Natural killer cell (primary cell): ENCODE results near the gene NOTUM. TPM values are rescaled to one million over a fixed set of nuclear protein-coding genes. Genes with fewer than 3 reads are reported as not detected.

Experiments used
- ATAC-seq, 3 donors: fragments of 150-1000 bp in 2 of 3; fragments of 200-7000 bp in 1 of 3; cut with Tn5 transposase; 1 replicate in 1 of 3; 2 replicates in 2 of 3; pipeline ENCODE4 v1.10.0; 2021; ENCODE audit warnings: mild to moderate bottlenecking in 2 of 3, moderate library complexity in 2 of 3
- DNase-seq, 2 donors: peaks; one replicate each; pipeline versions ENCODE4 v3.0.0 to v3.0.0-alpha.2; 2013 to 2021; ENCODE audit warnings: mixed read lengths in 1 of 2
- H3K27ac ChIP-seq: one replicate; pipeline ENCODE4 v1.5.1; 2013; ENCODE audit warnings: mild to moderate bottlenecking, low read length
- H3K27me3 ChIP-seq: one replicate; pipeline ENCODE4 v1.6.1; 2013; ENCODE audit warnings: low read length; ENCODE audit not compliant: control insufficient read depth, insufficient read depth
- H3K36me3 ChIP-seq: one replicate; pipeline ENCODE4 v1.6.1; 2013; ENCODE audit warnings: low read length; ENCODE audit not compliant: control insufficient read depth, insufficient read depth
- H3K4me1 ChIP-seq: one replicate; pipeline ENCODE4 v1.6.1; 2013; ENCODE audit warnings: low read length; ENCODE audit not compliant: control insufficient read depth, insufficient read depth
- H3K4me3 ChIP-seq: one replicate; pipeline ENCODE4 v1.5.1; 2013; ENCODE audit warnings: low read length
- H3K9me3 ChIP-seq: one replicate; pipeline ENCODE4 v1.6.1; 2013; ENCODE audit warnings: low read length; ENCODE audit not compliant: control insufficient read depth, insufficient read depth
- H3K27ac Mint-ChIP-seq, 2 donors: one replicate each; pipeline ENCODE4 v1.8.0; 2022; ENCODE audit warnings: mild to moderate bottlenecking in 2 of 2, mixed read lengths in 2 of 2, moderate library complexity in 1 of 2
- H3K27me3 Mint-ChIP-seq, 2 donors: one replicate each; pipeline ENCODE4 v1.8.0; 2022; ENCODE audit warnings: low read depth in 2 of 2, mixed read lengths in 2 of 2
- H3K36me3 Mint-ChIP-seq: one replicate; pipeline ENCODE4 v1.8.0; 2022; ENCODE audit warnings: mixed read lengths
- H3K4me1 Mint-ChIP-seq, 2 donors: one replicate each; pipeline ENCODE4 v1.8.0; 2022; ENCODE audit warnings: mixed read lengths in 2 of 2
- H3K4me3 Mint-ChIP-seq: one replicate; pipeline ENCODE4 v1.8.0; 2022; ENCODE audit warnings: mild to moderate bottlenecking, moderate library complexity, mixed read lengths
- H3K9me3 Mint-ChIP-seq, 2 donors: one replicate each; pipeline ENCODE4 v1.8.0; 2022; ENCODE audit warnings: mixed read lengths in 2 of 2
- CTCF ChIP-seq: fragments of 200-600 bp; IDR thresholded peaks from one replicate; pipeline ENCODE4 v1.8.0; 2022; ENCODE audit warnings: antibody characterized with exemption
- WGBS: methylation state at CpG from one replicate; pipeline ENCODE4 v1.1.7; 2013; ENCODE audit warnings: missing lambda C conversion rate; ENCODE audit not compliant: insufficient coverage; 5-methylcytosine and 5-hydroxymethylcytosine counted together
- intact Hi-C: fragments of 100-400 bp; cut with micrococcal nuclease; formaldehyde crosslinking; loops from one replicate; pipeline ENCODE4 v1.14.2; 2022
- total RNA-seq, 4 donors: library from RNA; stranded (reverse); fragments of 120-200 nt in 1 of 4; gene quantifications; one replicate each; pipeline versions ENCODE4 v1.2.3 to v1.2.4, GENCODE V29; 2013 to 2022

NOTUM gene
- total RNA-seq, 3 donors from 2014 or later (not counting 1 experiment from before 2014, with no cell fraction given), result not detected

GRCh38 chr17:81916234-81917001, 44.6 kb downstream of the NOTUM start:
- Mint-ChIP-seq H3K36me3 (no peaks in the 10 kb centered on the region), H3K4me3 (peak overlapping the region; percentile 78), H3K27me3 (no peaks in the 10 kb centered on the region), H3K9me3 (no peaks in the 10 kb centered on the region), H3K27ac (peak overlapping the region in 1 of 2 donors; percentile 90), H3K4me1 (peaks cover 26 to 36% of the 10 kb centered on the region in 2 donors)
- no peak for DNase-seq
- no peak overlapping the region for H3K27ac ChIP-seq
- peaks cover 29% of the 10 kb centered on the region for H3K4me1 ChIP-seq
- peaks cover 41% of the 10 kb centered on the region for H3K36me3 ChIP-seq
- H3K4me3 ChIP-seq, result no peak overlapping the region
- ATAC-seq, result no peak
- 90% methylated on average over 20 of the region's 21 CpGs for WGBS
- intact Hi-C loops, result no loop called here
- H3K27me3 ChIP-seq, result no peaks in the 10 kb centered on the region
- H3K9me3 ChIP-seq, result no peaks in the 10 kb centered on the region
- no peak for TF ChIP-seq CTCF

GRCh38 chr17:81915331-81915730, 45.7 kb downstream of the NOTUM start:
- no peaks in the 10 kb centered on the region for H3K27me3 ChIP-seq
- Mint-ChIP-seq H3K4me1 (peaks cover 26 to 40% of the 10 kb centered on the region in 2 donors), H3K4me3 (no peak overlapping the region), H3K9me3 (no peaks in the 10 kb centered on the region), H3K36me3 (no peaks in the 10 kb centered on the region), H3K27ac (no peak overlapping the region), H3K27me3 (no peaks in the 10 kb centered on the region)
- intact Hi-C loops, result no loop called here
- H3K36me3 ChIP-seq, result peaks cover 41% of the 10 kb centered on the region
- H3K9me3 ChIP-seq, result no peaks in the 10 kb centered on the region
- no peak overlapping the region for H3K27ac ChIP-seq
- TF ChIP-seq CTCF, result no peak
- 95% methylated on average over 12 of the region's 12 CpGs for WGBS
- H3K4me3 ChIP-seq, result no peak overlapping the region
- DNase-seq (no peak), ATAC-seq (no peak)
- H3K4me1 ChIP-seq, result peaks cover 34% of the 10 kb centered on the region

GRCh38 chr17:81914103-81914850, 46.7 kb downstream of the NOTUM start:
- Mint-ChIP-seq H3K9me3 (no peaks in the 10 kb centered on the region), H3K36me3 (no peaks in the 10 kb centered on the region), H3K27ac (no peak overlapping the region), H3K4me3 (no peak overlapping the region), H3K4me1 (peaks cover 26 to 46% of the 10 kb centered on the region in 2 donors), H3K27me3 (no peaks in the 10 kb centered on the region)
- Histone ChIP-seq H3K4me3 (no peak overlapping the region), H3K36me3 (peaks cover 38% of the 10 kb centered on the region), H3K4me1 (peaks cover 42% of the 10 kb centered on the region), H3K27me3 (no peaks in the 10 kb centered on the region), H3K27ac (no peak overlapping the region), H3K9me3 (no peaks in the 10 kb centered on the region)
- intact Hi-C loops, result no loop called here
- TF ChIP-seq CTCF, result no peak
- ATAC-seq, result no peak
- 98% methylated on average over 35 of the region's 36 CpGs for WGBS
- no peak for DNase-seq
